Retinal pigment epithelial cell (primary cell): Measurements from ENCODE around the gene RPS6KL1.

Experiments
- DNase-seq: peaks from one replicate; pipeline ENCODE4 v3.0.0-alpha.2; 2010; ENCODE audit warnings: low read depth
- H3K4me3 ChIP-seq: 2 replicates; pipeline ENCODE4 v1.5.1; 2011; ENCODE audit warnings: mild to moderate bottlenecking, low read length, control low read depth, moderate library complexity
- CTCF ChIP-seq: conservative IDR thresholded peaks from 2 replicates; pipeline ENCODE4 v1.5.1; 2011; ENCODE audit warnings: low read depth, low read length, control low read depth, inconsistent platforms

The RPS6KL1 gene

GRCh38 chr14:74871819-74872218 is 51.2 kb downstream of the RPS6KL1 start:
- TF ChIP-seq CTCF = no peak
- no peak for DNase-seq
- H3K4me3 ChIP-seq = no peak overlapping the region

GRCh38 chr14:74868739-74869138 is 54.3 kb downstream of the RPS6KL1 start:
- H3K4me3 ChIP-seq = no peak overlapping the region
- no peak for TF ChIP-seq CTCF
- no peak for DNase-seq

GRCh38 chr14:74867673-74868072 is 55.4 kb downstream of the RPS6KL1 start:
- no peak for TF ChIP-seq CTCF
- H3K4me3 ChIP-seq = no peak overlapping the region
- no peak for DNase-seq

DNA sequence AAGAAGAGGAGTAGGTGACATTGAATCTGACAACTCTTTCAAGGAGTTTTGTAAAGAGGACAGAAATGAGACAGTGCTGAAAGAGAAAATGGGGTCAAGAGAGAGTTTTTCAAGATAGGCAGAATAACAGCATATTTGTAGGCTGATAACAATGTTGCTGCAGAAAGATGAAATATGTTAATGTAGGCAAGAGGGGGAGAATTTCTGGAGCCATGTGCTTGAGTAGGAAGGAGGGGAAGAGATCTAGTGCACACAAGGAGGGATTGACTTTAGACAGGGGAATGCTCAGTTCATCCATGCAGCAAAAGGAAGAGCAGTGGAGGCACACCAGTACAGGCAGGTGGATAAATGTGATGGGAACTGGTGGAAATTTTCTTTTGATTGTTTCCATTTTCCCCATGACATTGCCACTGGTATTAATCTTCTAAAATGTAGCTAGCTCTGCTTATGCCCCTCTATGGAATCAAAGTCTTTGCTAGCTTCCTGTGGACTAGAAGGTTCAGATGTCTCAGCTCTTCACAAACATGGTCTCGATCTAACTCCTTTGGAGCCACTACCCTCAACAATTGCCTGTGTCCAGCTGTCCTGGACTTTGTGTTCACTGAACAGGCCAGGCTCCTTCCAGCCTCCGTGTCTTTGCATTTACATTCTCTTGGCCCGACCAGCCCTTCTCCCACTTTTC is 56.2 kb downstream of the RPS6KL1 start:
- H3K4me3 ChIP-seq = no peak overlapping the region
- TF ChIP-seq CTCF = no peak
- DNase-seq = no peak

DNA sequence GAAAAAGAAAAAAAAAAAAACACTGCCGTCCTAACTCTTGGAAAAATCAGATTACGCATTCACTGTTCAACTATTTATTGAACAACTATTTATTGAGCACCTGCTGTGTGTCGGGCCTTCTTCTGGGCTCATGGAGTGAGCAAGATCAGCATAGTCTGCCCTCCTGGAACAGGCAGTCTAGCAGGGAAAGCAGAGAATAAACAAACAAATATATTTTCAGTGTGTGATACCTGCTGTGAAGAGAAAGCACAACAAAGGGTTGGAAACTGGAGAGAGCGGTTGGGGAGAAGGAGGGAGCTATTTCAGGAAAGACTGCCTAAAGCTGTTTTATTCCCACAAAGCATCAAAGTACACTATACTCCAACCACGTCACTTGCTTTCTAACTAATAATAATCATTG is 57.9 kb downstream of the RPS6KL1 start:
- H3K4me3 ChIP-seq = no peak overlapping the region
- TF ChIP-seq CTCF = no peak
- DNase-seq = no peak

DNA sequence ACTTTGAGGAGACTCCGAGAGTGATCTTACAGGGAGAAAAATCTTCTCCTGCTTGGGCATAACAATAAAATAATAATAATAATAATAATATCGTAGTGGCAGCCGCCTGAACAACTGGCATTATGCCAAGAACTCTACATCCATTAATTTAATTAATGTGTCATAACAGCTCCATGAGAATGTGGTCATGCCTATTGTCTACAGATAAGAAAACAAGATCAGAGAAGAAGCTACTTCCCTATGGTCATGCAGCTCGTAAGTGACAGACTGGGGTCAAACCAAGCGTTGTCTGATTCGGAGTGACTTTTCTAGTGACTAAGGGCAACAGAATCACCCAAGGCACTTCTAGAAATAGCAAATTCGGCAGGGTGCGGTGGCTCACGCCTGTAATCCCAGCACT is 58.9 kb downstream of the RPS6KL1 start:
- no peak overlapping the region for H3K4me3 ChIP-seq
- no peak for DNase-seq
- TF ChIP-seq CTCF = no peak

- no peak overlapping the region for H3K4me3 ChIP-seq
- TF ChIP-seq CTCF = no peak
- DNase-seq = no peak
These were observed 59.8 kb downstream of the RPS6KL1 start for GRCh38 chr14:74863274-74863673.
